Brain microvascular endothelial cell (primary cell): ENCODE data around the gene KLHL29.

Source experiments
- DNase-seq: peaks from one replicate; pipeline ENCODE4 v3.0.0-alpha.2; 2020
- H3K27ac ChIP-seq: fragments of 250-450 bp; sonication (Bioruptor Pico); 2 replicates; pipeline ENCODE4 v1.5.1; 2020; ENCODE audit warnings: mild to moderate bottlenecking, moderate library complexity
- H3K27me3 ChIP-seq: fragments of 250-450 bp; sonication (Bioruptor Pico); replicated peaks from 2 replicates; pipeline ENCODE4 v1.5.1; 2020; ENCODE audit warnings: mild to moderate bottlenecking
- H3K36me3 ChIP-seq: fragments of 250-450 bp; sonication (Bioruptor Pico); replicated peaks from 2 replicates; pipeline ENCODE4 v1.5.1; 2020; ENCODE audit warnings: mild to moderate bottlenecking
- H3K4me3 ChIP-seq: 2 replicates; pipeline ENCODE4 v1.5.1; 2011; ENCODE audit warnings: low read depth, mild to moderate bottlenecking, control low read depth, low read length, moderate library complexity
- in situ Hi-C: cut with HindIII; loops from 2 replicates; pipeline ENCODE4 v1.10.0; 2017; ENCODE audit warnings: low sequenced_read_pairs, low pct_ligation_motif_present
- TF ChIP-seq, protein P1 (sequence below): IDR thresholded peaks from 2 replicates; pipeline ENCODE4 v1.5.1; 2011; ENCODE audit warnings: low read depth, mild to moderate bottlenecking, moderate library complexity, low read length, control low read depth, inconsistent platforms; ENCODE audit errors: missing control alignments

The KLHL29 gene

DNA sequence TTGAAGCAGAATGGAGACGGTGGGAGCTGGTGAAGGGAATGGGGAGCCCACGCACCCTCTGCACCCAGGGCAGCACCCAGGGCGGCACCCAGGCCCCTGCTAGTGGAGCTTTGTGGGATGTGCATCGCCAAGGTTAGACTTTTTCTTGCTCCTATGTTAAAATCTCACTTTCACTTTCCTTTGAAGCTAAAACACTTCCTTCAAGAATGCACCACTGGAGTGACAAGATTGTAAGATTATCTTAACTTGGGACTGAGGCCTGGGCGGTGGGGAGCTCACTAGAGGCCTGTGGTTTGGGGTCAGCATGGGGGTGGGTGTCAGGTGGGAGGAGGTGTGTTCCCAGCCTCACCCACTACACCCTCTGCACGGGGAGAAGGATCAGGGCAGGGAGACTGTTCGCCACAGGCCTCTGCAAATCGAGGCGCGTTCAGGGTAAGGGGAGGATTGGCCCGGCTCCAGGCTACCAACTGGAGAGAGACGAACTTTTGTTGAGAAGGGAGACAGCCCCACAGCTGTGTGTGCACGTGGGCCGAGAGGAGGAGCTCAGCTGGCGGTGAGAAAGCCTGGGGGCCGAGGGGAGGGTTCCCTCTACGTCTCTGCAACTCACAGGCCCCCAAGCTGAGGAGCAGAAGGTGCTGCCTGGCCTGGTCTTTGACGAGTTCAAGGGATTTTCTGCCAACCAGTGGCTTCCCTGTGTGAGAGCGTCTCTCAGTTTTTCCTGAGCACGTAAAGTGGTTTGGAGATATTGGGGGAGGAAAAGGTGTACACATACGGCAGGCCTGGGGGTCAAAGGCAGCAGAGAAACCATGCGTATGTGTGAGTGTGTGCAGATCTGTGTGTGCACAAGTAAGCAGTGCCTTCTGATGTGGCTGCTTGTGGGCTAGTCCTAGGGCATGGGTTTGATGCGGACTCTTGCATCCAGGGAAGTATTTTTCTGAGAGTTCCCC lies 147.7 kb downstream of the KLHL29 start:
- no peaks in the 10 kb centered on the region for H3K36me3 ChIP-seq
- TF ChIP-seq, protein P1, sequence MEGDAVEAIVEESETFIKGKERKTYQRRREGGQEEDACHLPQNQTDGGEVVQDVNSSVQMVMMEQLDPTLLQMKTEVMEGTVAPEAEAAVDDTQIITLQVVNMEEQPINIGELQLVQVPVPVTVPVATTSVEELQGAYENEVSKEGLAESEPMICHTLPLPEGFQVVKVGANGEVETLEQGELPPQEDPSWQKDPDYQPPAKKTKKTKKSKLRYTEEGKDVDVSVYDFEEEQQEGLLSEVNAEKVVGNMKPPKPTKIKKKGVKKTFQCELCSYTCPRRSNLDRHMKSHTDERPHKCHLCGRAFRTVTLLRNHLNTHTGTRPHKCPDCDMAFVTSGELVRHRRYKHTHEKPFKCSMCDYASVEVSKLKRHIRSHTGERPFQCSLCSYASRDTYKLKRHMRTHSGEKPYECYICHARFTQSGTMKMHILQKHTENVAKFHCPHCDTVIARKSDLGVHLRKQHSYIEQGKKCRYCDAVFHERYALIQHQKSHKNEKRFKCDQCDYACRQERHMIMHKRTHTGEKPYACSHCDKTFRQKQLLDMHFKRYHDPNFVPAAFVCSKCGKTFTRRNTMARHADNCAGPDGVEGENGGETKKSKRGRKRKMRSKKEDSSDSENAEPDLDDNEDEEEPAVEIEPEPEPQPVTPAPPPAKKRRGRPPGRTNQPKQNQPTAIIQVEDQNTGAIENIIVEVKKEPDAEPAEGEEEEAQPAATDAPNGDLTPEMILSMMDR: no peak
- no peak overlapping the region for H3K27ac ChIP-seq
- in situ Hi-C loops: no loop called here
- H3K4me3 ChIP-seq: no peak overlapping the region
- DNase-seq: no peak
- no peaks in the 10 kb centered on the region for H3K27me3 ChIP-seq

DNA sequence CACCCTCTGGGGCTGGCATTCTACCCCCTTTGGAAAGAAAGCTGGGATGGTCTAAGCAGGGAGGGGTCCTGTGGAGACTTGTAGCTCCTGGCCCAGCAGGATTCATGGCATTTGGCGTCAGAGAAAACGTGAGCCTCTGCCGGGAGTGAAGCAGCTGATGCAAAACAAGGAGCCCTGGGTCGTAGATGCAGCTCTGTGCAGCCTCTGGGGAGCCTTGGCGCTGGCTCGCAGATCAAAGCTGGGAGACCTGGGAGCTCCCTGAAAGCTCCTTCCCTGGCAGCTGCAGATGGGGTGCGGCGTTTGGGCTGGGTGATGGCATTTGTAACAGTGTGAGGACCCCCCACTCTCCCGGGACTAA lies 148.3 kb downstream of the KLHL29 start:
- no peak for DNase-seq
- H3K4me3 ChIP-seq: no peak overlapping the region
- TF ChIP-seq, protein P1: no peak
- in situ Hi-C loops: no loop called here
- H3K27me3 ChIP-seq: no peaks in the 10 kb centered on the region
- no peak overlapping the region for H3K27ac ChIP-seq
- no peaks in the 10 kb centered on the region for H3K36me3 ChIP-seq

DNA sequence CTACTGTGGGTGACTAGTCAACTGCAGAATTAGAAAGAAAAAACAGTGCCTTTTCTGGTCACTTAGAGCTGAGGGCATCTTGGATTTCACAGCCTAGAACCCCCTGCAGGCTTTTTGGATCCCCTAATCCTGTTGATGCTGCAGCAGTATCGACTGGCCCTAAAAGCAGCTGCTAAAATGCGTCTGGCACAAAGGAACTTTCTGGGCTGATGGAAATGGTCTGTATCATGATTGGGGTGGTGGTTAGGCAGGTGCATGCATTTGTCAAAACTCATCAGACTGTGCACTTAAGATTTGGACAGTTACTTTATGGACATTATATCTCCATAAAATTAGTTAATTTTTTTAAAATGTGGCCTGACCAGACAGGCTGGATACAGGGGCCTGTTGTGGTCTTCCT lies 149.8 kb downstream of the KLHL29 start:
- no peak overlapping the region for H3K4me3 ChIP-seq
- in situ Hi-C loops: no loop called here
- H3K27me3 ChIP-seq: no peaks in the 10 kb centered on the region
- no peaks in the 10 kb centered on the region for H3K36me3 ChIP-seq
- DNase-seq: no peak
- TF ChIP-seq, protein P1: no peak
- no peak overlapping the region for H3K27ac ChIP-seq

DNA sequence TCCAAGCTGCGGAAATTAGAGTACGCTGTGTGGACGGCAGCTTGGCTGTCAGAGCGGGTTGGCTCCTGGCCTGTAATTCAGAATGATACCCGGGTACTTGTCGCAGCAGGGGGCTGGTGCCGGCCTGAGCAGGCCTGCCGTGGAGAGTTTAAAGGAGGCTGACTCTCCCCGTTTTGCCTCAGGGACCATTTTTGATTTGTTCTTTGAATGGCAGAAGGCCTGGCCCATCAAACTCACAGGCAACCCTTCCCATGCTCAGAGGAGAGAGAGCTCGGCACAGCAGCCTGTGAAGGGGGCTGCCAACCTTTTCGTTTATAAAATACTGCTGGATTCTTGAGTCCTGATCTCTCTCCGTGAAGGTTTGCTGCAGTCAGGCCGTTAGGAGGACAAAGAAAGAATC lies 151.3 kb downstream of the KLHL29 start:
- Histone ChIP-seq H3K27ac (no peak overlapping the region), H3K4me3 (no peak overlapping the region), H3K36me3 (no peaks in the 10 kb centered on the region), H3K27me3 (no peaks in the 10 kb centered on the region)
- DNase-seq: no peak
- in situ Hi-C loops: no loop called here
- TF ChIP-seq, protein P1: no peak

DNA sequence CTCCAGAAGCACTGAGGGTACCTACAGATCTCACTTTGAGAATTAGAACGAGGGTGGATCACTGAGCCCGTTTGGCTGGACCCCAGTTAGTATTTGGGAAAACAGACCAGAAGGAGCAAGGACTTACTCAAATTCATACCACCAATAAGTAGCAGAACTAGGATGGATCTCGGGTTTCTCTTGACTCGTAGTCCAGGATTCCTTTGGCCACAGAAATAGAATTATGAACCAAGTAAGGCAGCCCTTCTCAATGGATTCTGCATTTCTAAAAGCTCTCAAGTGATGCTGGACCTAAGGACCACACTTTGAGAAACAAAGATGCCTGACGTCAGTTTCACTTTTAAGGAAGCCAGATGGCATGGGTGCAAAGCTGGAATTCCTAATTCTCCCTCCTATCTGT lies 153.0 kb downstream of the KLHL29 start:
- in situ Hi-C loops: no loop called here
- Histone ChIP-seq H3K27me3 (no peaks in the 10 kb centered on the region), H3K27ac (no peak overlapping the region), H3K36me3 (no peaks in the 10 kb centered on the region), H3K4me3 (no peak overlapping the region)
- TF ChIP-seq, protein P1: no peak
- no peak for DNase-seq
